ENCODE data around the gene ZDHHC14.

Gene ZDHHC14

DNA sequence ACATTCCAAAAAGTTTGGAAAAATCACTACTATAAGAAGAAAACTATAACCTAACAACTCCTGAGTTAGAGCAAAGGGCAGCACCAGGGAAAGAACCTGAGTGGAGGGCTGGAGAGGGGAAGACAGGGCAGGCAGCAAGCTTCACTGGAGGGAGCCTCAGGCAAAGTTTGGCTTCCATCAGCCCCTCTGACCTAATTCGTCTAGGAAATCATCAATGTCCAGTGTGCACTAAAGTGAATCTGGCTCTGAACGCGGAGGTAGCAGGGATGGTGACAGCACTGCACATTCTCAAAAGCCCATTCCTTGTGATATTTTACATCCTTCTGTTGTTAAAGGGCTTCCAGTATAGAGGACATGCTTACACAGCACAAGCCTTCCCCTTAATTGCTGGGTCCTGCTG is 87.1 kb downstream of the ZDHHC14 start:
- DNase-seq: no peak

DNA sequence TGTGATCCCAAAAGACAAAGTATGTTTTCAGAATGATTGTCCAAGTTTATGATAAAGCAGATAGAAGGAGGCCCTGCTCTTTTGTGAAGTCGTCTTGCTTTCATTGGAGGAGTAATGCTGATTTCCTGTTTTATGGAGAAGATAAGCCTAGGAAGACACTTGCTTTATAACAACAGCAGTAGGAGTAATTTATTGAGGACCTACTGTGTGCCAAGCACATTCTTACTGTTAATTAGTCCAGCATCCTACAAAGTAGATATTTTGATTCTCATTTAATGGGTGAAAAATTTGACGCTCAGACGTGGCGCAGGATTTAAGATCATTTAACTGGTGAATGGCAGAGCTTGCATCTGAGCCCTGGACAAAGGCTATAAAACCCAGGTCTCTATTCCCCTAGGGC is 87.6 kb downstream of the ZDHHC14 start:
- no peak for DNase-seq

DNA sequence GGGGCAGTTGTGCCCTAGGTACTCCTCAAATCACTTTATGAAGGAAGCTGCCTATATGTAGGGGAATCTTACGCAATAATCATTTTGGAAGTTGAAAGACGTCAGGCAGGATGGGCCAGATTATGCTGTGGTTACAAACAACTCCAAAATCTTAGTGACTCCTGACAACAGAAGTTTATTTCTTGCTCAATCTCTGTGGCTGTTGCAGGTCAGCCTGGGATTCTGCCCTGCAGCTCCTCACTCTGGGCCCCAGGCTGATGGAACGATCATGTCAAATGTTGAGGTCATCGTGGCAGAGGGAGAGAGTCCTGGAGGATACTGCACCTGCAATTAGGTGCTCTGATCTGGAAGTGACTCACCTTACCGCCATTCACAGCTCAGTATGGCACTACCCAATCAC is 88.4 kb downstream of the ZDHHC14 start:
- DNase-seq: no peak

DNA sequence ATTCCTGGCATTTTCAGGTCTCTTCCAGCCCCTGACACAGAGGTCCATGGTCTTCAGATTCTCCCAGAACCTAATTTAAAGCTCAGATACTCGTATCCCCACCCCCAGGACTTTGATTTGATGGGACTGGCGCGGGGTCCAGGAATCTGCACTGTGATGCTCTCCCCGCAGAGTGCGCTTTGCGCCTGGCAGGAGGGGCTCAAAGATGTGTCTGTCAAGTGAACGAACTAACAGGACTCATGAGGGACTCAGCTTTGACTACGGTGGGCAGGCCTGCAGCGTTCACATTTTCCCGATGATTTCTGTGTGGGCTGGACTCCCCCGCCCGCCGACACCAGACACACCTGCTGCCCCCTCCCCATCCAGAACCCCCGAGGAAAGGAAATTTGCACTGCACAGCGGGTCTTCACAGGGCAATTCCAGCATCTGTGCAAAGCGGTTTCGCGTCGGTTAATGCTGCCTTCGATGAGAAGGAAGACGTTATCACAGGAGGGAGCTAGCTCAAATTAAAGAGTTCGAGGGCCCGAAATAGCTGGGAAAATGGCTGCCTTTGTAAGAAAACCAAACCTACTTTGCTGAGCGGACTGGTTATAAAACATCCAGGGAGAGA is 90.2 kb downstream of the ZDHHC14 start:
- no peak for DNase-seq

DNA sequence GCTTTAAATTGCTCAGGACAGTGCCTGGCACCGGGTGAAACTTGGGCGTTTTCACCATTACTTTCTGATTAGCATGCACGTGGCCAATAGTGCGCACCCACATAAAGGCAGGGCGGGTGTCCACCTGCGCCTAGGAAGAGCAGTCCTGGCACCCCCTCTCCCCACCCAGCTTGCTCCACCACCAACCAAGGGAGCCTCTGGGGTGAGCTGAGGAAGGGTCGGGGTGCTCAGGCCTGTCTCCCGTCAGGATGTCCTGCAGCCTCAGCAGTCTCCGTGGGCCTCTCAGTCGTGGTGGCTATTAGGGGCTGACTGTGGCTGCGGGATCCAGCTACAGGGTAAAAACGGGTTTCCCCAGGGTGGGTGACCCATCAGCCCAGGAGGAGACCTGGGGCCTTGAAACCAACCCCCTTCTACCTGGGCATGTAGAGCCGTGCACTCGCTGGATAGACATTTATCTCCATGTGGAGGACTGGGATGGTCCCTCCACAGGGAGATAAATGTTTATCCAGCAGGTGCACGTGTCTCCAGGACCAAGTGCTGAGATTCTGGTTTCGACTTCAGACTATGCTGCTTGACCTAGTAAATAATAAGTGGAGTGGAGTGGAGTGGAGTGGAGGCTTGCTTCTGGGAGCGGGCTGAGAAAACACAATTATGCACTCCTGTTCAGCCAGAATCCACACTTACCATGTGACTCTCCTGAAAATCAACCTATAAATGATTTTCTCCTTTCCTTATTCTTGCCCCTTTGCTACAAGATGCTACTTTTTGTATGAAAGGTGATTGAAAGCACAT is 91.1 kb downstream of the ZDHHC14 start:
- DNase-seq: no peak

DNA sequence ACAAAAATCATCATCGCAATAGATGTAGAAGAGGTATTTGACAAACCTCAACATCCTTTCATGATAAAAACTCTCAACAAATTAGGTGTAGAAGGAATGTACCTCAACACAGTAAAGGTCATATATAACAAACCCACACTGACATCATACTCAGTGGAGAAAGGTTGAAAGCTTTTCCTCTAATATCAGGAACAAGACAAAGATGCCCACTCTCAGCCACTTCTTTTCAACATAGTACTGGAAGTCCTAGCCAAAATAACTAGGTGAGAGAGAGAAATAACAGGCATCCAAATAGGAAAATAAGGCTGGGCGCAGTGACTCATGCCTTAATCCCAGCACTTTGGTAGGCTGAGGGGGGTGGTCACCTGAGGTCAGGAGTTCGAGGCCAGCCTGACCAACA is 95.8 kb downstream of the ZDHHC14 start:
- no peak for DNase-seq

DNA sequence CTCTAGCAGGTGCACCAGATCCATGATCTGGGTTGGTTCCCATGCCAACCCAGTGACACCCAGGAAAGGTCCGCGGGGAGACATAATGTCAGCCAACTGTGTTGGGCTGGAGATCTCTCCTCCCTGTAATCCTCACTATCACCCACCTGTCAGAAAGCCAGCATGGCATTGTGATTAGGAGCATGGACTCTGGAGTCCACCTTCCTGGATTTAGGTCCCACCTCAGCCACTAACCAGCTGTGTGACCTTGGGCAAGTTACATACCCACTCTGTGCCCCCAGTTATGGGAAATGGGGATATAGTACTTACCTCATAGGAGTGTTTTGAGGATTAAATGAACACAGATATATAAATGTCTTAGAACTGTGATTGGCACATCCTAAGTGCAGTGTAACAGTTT is 97.9 kb downstream of the ZDHHC14 start:
- DNase-seq: no peak

DNA sequence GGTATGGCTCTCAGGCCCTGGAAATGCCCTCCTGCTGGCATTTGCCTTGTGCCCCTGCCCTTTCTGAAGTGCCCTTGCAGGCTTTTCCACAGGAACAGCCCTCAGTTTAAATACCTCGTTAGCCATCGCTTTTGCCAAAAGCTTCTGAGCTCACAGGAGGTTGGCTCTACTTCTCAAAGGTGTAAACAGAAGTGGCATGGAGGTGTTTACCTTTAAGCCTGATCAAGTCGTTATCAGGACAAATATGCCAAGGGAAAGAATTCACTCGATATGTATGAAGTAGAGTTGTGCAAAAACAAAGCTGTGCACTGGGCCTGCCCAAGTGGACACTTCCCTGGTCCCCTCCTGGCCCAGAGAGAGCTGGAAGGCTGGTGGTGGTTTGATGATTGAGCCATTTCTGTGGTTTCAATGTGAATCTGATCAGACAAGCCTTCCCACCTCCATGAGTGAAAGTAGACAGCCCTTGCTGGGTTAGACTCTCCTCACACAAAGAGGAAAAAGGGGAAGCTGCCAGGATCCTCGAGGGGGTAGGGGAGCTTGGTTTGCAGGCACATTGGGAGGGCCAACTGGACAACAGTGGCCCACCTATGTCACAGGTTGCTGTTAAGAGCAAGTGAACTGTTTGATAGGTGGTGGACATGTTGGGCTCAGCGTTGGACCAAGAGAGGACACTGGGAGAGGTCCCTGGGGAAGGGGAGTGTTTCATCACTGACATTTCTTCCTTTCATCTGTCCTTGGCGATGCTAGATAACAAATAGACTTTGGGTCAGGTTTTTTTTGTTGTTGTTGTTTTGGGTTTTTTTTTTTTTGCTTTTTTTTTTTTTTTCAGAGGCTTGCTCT is 98.7 kb downstream of the ZDHHC14 start:
- DNase-seq: no peak

DNA sequence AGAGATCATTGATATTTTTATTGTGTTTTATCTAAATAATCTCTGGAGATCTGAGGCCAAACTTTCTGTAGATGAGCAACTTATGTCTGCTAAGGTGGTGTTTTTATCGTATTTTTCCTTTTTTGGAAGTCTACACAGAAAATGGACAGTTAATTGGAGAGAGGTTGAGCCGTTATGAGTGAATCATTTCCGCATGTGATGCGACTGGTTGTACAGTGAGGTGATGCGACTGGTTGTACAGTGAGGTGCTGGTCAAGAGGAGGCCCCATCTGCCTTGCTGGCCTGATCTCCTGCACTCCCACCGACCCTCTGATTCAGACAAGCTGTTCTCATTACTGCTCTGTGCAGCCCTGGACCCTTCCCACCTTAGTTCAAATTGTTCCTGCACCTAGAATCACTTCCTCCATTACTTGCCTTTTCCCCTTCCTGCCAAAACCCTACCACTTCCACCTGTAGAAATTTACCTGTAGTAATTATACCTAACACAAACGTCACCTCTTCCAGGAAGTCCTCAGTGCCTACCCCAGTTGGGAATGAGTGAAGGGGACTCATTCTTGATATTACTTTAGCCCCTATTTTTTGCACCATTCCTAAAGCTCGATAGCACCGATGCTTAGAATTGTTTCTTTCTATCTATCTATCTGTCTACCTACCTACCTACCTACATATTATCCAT is 100.3 kb downstream of the ZDHHC14 start:
- no peak for DNase-seq

DNA sequence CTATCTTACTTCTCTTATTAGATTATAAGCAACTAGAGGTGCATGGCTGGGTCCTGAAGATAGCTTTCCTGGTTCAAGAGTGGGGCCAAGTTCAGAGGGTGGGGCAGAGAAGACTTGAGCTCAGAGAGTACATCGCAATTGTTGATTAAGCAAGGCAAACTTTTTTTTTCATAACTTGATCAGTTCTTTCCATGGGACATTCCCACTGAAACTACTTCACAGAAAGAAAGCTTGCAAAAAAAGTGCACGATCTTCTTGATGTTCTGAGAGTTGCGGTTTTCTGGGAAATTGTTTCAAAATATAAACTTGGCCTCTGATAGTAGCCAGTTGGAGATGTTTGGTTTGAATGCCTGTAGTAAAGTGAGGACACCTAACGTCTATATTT is 100.9 kb downstream of the ZDHHC14 start:
- no peak for DNase-seq

DNA sequence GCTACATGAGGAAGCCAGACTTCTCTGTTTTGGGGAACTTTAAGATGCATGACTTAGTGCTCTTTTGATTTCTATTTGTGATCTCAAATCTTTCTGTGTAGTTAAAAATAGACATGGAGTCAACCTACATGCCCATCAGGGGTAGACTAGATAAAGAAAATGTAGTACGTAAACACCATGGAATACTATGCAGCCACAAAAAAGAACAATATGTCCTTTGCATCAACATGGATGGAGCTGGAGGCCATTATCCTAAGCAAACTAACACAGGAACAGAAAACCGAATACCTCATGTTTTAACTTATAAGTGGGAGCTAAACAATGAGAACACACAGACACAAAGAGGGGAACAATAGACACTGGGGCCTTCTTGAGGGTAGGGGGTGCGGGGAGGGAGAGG is 102.8 kb downstream of the ZDHHC14 start:
- DNase-seq: no peak

DNA sequence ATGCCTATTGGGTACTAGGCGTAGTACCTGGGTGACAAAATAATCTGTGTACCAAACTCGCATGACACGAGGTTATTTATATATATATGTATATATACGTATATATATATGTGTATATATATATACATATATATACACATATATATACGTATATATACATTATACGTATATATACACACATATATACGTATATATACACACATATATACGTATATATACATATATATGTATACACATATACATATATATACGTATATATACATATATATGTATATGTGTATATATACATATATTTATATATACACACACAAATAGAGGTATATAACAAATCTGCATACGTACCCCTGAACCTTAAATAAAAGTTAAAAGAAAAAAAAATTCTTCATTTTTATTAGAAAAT is 103.2 kb downstream of the ZDHHC14 start:
- no peak for DNase-seq

DNA sequence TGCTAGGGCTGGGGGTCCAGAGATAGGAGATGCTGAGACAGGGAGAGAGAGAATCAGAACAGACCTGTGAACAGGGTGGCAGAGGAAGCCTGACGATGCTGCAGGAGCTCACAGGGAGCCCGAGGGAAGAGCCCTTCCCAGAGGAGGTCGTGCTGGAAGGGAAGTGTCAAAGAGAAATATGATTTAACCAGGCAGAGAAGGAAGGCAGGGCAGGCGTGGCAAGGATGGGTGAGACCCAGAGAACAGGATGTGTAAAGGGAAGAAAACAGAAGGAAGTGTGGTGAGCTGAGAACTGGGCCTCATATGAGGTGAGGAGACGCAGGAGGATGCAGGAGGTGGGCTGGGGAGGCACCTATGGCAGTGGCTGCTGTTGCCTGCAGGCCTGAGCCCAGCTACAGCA is 105.6 kb downstream of the ZDHHC14 start:
- no peak for DNase-seq

DNA sequence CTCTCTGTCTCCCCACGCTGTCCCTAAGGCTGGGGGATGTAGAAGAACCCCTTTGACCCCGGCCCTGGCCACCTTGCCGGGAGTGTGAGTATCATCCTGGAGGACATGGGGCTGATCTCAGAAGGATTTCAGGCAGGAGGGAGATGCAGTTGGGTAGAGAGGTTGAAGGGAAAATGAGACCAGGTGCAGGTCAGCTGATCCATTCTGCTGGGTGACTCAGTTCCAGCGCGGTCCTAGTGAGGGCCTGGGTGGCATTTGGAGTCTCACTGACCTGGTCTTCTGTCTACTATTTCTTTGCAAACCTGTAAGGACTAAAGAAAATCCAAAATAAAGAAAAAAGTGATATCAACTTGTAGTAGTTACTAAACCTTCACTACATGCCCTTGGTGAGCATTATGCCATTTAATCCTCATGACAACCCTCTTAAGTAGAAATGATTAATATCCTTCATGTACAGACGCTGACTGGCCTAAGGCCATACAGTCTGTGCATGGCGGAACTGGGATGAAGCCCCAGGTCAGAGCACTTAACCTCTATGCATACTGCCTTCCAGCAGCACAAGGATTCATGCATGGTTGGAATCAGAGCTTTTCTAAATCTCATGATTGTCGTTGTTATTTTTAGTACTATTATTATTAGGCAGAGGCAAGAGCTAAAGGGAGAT is 106.3 kb downstream of the ZDHHC14 start:
- DNase-seq: no peak

DNA sequence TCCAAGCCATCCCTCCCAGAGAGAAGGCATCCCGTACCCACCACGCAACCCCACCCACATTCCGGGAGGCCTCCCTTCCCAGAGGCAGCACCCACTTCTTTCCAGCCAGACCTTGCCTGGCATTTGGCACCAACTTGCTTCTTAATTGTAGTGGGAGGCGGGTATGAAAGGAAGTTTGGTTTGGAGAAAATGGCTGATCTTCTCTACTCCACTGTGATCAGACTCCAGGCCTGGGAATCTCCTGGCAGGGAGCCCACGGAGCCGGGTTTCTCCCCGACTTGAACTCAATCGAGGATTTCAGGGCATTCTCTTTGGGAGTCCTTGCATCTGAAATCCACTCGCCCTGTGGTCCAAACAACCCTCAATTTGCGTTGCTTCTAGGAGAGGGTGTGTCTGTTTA is 107.1 kb downstream of the ZDHHC14 start:
- no peak for DNase-seq

DNA sequence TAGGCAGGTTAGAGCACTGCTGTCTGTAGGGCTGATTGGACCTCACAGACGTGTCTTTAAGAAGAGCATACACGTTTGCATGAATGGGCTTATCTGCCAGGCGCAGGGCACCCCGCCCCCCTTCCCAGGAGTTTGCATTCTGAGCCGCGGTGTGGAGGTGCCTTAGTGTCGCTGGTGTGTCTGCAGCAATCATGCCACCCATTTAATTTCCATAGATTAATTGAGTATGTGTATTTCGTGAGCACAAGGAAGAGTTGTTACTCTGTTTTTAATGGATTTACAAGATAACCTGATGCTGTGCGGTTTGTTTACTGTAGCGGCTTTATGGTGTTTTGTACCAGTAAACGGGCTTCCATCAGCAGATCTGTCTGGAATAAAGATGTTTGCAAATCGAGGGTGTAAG is 107.7 kb downstream of the ZDHHC14 start:
- no peak for DNase-seq

DNA sequence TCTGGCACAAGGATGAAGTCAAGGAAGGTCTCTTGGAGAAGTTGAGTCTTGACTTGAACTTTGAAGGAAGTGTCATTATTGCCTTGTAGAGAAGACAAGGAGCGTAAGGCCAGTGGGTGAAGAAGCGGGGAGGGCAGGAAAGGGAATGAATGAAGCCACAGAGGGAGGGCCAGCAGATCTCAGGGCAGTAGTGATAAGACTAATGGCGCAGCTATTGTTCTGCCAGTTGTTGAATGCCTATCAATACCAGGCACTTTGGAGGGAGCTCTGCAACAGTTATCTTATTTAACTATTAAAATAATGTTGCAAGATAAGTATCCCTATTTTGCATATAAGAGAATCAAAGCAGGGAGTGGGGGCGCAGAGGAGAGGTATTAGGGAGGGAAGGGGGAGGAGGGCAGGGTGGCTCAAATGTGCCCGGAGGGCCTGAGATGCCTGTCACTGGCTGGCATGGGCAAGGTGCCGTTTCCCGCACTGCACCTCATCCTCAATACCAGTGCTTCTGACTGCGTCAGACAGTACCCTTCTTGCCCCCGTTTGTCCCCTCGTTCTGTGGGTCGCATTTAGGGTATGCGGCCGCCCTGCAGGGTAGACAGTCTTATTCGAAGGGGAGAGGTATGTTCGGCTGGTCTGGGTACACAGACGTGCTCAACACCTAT is 109.8 kb downstream of the ZDHHC14 start:
- DNase-seq: no peak

DNA sequence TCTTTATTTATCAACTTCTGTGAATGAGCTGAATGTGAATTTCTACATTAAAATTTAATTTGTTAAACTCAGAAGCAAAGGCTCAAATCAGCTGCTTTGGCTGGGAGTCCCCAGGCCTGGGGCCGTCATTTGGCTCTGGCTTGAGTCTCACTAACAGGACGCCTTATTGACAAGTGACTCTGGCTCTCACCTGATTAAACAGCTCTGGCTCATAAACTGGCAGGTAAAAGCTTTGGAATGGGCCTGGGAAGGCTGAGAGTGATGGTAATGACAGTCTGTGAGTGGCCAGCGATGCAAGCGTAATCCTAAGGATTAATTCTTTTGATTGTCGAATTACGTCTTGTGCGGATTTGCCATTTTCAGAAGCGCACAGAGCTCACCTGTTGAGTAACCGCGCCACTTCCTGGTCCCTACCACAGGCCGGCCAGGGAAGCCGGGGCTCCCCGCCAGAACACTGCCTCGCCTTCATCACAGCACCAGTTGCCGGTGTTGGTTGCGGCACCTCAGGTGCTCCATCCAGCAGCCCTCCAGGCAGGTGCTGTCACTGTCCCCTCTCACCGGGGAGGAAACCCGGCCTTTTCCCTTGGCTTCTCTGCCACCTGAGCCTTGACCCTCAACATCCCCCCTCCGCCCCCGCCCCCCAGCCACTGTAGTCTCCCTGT is 110.7 kb downstream of the ZDHHC14 start:
- DNase-seq: no peak

DNA sequence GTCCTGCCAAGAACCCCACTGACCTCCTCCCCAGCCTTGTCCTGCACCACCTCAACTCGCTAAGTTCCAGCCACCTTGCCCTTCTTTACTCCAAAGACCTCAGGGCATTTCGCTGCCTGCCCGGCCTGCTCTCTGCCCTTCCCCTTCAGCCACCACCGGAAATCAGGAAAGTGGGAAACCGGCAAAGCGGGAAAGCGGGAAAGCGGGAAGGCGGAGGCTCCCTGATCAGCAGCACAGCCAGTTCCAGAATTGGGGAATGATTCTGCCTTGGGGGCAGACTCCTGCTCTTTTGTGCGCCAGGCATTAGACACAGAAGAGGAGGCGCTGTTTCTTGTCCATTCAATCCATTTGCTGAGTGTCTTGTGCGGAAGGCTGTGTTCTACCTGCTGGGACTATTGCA is 111.3 kb downstream of the ZDHHC14 start:
- DNase-seq: no peak

DNA sequence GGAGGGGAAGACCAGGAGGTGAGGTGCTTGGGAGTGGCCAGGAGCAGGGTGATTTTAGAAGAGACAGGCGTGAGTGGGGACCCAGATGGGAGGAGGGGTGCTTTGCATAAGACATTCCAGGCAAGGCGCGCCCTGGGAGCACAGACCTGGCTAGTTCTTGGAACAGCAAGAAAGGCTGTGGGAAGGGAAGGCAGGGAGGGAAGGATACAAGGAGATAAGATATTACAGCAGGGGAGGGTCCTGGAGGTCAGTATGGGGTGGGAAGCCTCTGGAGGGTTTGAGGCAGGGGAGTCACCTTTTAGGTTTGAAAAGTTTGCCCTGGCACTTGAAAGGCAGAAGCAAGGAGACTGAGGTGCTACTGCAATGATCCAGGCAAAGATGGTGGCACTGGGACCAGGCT is 111.8 kb downstream of the ZDHHC14 start:
- no peak for DNase-seq

DNA sequence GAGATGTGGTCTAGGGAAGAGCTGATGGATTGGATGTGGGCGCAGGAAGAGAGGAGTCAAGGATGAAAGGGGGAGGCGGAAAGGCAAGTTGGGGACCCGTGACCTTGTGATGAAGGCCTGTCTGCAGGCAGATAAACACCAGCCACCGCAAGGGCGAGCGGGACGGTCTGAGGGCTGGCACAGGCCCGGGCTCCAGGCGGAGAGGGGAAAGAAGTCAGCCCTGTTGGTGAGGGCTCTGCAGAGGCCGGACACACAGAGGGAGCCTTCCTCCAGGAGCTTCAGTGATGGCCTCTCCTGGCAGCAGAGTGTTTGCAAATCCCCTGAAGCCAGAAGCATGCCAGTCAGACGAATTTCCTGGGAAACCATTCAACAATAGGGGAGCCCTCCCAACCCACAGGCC is 112.2 kb downstream of the ZDHHC14 start:
- no peak for DNase-seq

DNA sequence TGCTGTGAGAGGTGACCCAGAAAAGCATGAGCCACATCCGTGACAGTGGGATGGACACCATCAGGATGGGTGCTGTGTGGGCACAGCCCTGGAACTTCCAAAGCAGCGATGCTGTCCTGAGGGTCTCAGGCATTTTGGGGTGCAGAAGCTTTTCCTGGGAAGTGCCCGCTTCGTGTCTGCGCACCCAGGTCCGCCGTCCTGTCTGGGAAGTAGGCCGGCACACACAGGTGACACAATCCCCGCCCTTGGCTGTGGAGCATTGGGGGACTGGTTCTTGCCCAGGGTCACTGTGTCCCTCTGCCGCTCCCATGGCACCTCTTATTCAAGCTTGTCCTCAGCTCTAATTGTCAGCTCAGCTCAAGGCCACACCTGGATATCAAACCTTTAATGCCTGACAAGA is 112.6 kb downstream of the ZDHHC14 start:
- no peak for DNase-seq

Measured in activated CD4-positive, alpha-beta T cell treated with anti-CD3 and anti-CD28 coated beads, Interleukin-2, amount 50 U/mL, for 4 hours (primary cell).